A549 (cell line): ENCODE measurements around the gene CHMP4A. TPM values are rescaled to one million over a fixed set of nuclear protein-coding genes. Genes with fewer than 3 reads are reported as not detected.

Experiments
- ATAC-seq, 2 experiments: fragments of 200-7000 bp in 1 of 2; fragments of >200 bp in 1 of 2; cut with Nextera tagmentation in 1 of 2; cut with Tn5 transposase in 1 of 2; 3 replicates each; pipeline versions ENCODE4 v1.8.0 to v1.9.1; 2018 to 2020; ENCODE audit warnings: mild to moderate bottlenecking in 1 of 2, moderate library complexity in 1 of 2
- CTCF ChIA-PET: fragments of 300-600 bp; sonication (Branson Sonifier 250); formaldehyde crosslinking; extraction: SDS; loops from one replicate; lab custom pipeline; 2021; ENCODE audit warnings: antibody characterized with exemption, inconsistent platforms; lab: Yijun Ruan, JAX
- POLR2A ChIA-PET: fragments of 350-600 bp; formaldehyde crosslinking; extraction: SDS; loops from one replicate; lab custom pipeline; 2021; ENCODE audit warnings: antibody characterized with exemption, inconsistent platforms; lab: Yijun Ruan, JAX
- DNase-seq, 2 experiments: peaks; one replicate each; pipeline versions ENCODE4 v3.0.0 to v3.0.0-alpha.2; 2011 to 2016; ENCODE audit warnings: low read depth in 1 of 2, low spot score in 1 of 2
- FAIRE-seq: peaks from 2 replicates; lab custom pipeline; 2011; peaks lifted over from hg19 to GRCh38; lab: Jason Lieb, UNC
- H3K27ac ChIP-seq, 2 experiments: fragments of >200 bp; sonication (Bioruptor Twin); formaldehyde crosslinking; 3 replicates each; pipeline ENCODE4 v1.5.1; 2016 to 2017
- H3K4me1 ChIP-seq: fragments of >200 bp; sonication (Bioruptor Twin); formaldehyde crosslinking; 3 replicates; pipeline ENCODE4 v1.6.1; 2016
- H3K4me2 ChIP-seq: fragments of >200 bp; sonication (Bioruptor Twin); formaldehyde crosslinking; 3 replicates; pipeline ENCODE4 v1.6.1; 2016
- H3K4me3 ChIP-seq: fragments of >200 bp; sonication (Bioruptor Twin); formaldehyde crosslinking; 3 replicates; pipeline ENCODE4 v1.5.1; 2016
- H3K9me3 ChIP-seq: fragments of >200 bp; sonication (Bioruptor Twin); formaldehyde crosslinking; 3 replicates; pipeline ENCODE4 v1.6.1; 2016
- CBX2 ChIP-seq: fragments of 200-600 bp; sonication (generic); IDR thresholded peaks from 2 replicates; pipeline ENCODE4 v1.6.1; 2016; ENCODE audit warnings: low read depth, mild to moderate bottlenecking, borderline replicate concordance
- CBX8 ChIP-seq: fragments of 200-600 bp; sonication (generic); IDR thresholded peaks from 2 replicates; pipeline ENCODE4 v1.6.1; 2016
- EHMT2 ChIP-seq: fragments of 200-600 bp; sonication (generic); IDR thresholded peaks from 2 replicates; pipeline ENCODE4 v1.6.1; 2016; ENCODE audit warnings: antibody characterized with exemption, low read depth, mild to moderate bottlenecking, moderate library complexity
- ESRRA ChIP-seq: fragments of 150-350 bp; IDR thresholded peaks from 2 replicates; pipeline ENCODE4 v1.6.1; 2014; ENCODE audit warnings: mild to moderate bottlenecking, low read length, borderline replicate concordance
- HDAC2 ChIP-seq: fragments of 200-600 bp; sonication (generic); IDR thresholded peaks from 2 replicates; pipeline ENCODE4 v1.6.1; 2016
- HEYL ChIP-seq: fragments of 250-450 bp; sonication (Bioruptor Pico); IDR thresholded peaks from 2 replicates; pipeline ENCODE4 v1.8.0; 2021; ENCODE audit warnings: mild to moderate bottlenecking, moderate library complexity
- HOXA7 ChIP-seq: fragments of 250-450 bp; sonication (Bioruptor Pico); IDR thresholded peaks from 2 replicates; pipeline ENCODE4 v1.5.0; 2020; ENCODE audit warnings: mild to moderate bottlenecking, moderate library complexity
- MAZ ChIP-seq: fragments of 150-350 bp; IDR thresholded peaks from 2 replicates; pipeline ENCODE4 v1.6.1; 2014; ENCODE audit warnings: antibody characterized with exemption, low read depth, low read length, borderline replicate concordance
- NFE2L2 ChIP-seq: fragments of 150-350 bp; conservative IDR thresholded peaks from 2 replicates; pipeline ENCODE4 v1.6.1; 2014; ENCODE audit warnings: low read length
- NR3C1 ChIP-seq: fragments of >200 bp; sonication (Bioruptor Twin); formaldehyde crosslinking; IDR thresholded peaks from 3 replicates; pipeline ENCODE4 v1.6.1; 2017
- PHF8 ChIP-seq: fragments of 200-600 bp; sonication (generic); IDR thresholded peaks from 2 replicates; pipeline ENCODE4 v1.6.1; 2016; ENCODE audit warnings: low read depth, mild to moderate bottlenecking, antibody characterized with exemption, moderate library complexity, borderline replicate concordance
- POLR2A ChIP-seq: IDR thresholded peaks from 2 replicates; pipeline ENCODE4 v1.6.1; 2012; ENCODE audit warnings: mild to moderate bottlenecking, low read length
- POLR2AphosphoS2 ChIP-seq: conservative IDR thresholded peaks from 2 replicates; pipeline ENCODE4 v1.6.1; 2012; ENCODE audit warnings: low read length, improper control_type of control experiment, inconsistent platforms
- RAD21 ChIP-seq, 2 experiments: fragments of >200 bp in 1 of 2; sonication (Bioruptor Twin) in 1 of 2; formaldehyde crosslinking in 1 of 2; IDR thresholded peaks in 1 of 2; conservative IDR thresholded peaks in 1 of 2; 2 replicates in 1 of 2; 3 replicates in 1 of 2; pipeline ENCODE4 v1.6.1; 2012 to 2018; ENCODE audit warnings: inconsistent platforms in 1 of 2
- RARB ChIP-seq: fragments of 250-450 bp; sonication (Bioruptor Pico); IDR thresholded peaks from 2 replicates; pipeline ENCODE4 v1.8.0; 2021; ENCODE audit warnings: mild to moderate bottlenecking, moderate library complexity
- RCOR1 ChIP-seq: fragments of 150-350 bp; IDR thresholded peaks from 2 replicates; pipeline ENCODE4 v1.6.1; 2014; ENCODE audit warnings: antibody characterized with exemption, low read length, low read depth
- RFX5 ChIP-seq: fragments of 450-650 bp; IDR thresholded peaks from 2 replicates; pipeline ENCODE4 v1.7.1; 2014; ENCODE audit warnings: antibody characterized with exemption, mild to moderate bottlenecking, moderate library complexity
- SREBF2 ChIP-seq: fragments of 450-650 bp; IDR thresholded peaks from 2 replicates; pipeline ENCODE4 v1.6.1; 2014; ENCODE audit warnings: mild to moderate bottlenecking, moderate library complexity
- TFCP2L1 ChIP-seq: fragments of 250-450 bp; sonication (Bioruptor Pico); IDR thresholded peaks from 2 replicates; pipeline ENCODE4 v1.5.0; 2021; ENCODE audit warnings: mild to moderate bottlenecking
- TP53 ChIP-seq: fragments of 250-450 bp; sonication (Bioruptor Pico); IDR thresholded peaks from 2 replicates; pipeline ENCODE4 v1.5.0; 2021; ENCODE audit warnings: mild to moderate bottlenecking, moderate library complexity
- ZFP36 ChIP-seq: fragments of 450-650 bp; IDR thresholded peaks from 2 replicates; pipeline ENCODE4 v1.6.1; 2014; ENCODE audit warnings: borderline replicate concordance; ENCODE audit not compliant: partially characterized antibody
- ZNF302 ChIP-seq: fragments of 250-450 bp; sonication (Bioruptor Pico); IDR thresholded peaks from 2 replicates; pipeline ENCODE4 v1.9.0; 2021; ENCODE audit warnings: inconsistent platforms, mild to moderate bottlenecking, moderate library complexity
- ZSCAN20 ChIP-seq: fragments of 250-450 bp; sonication (Bioruptor Pico); IDR thresholded peaks from 2 replicates; pipeline ENCODE4 v1.8.0; 2022; ENCODE audit warnings: mild to moderate bottlenecking, moderate library complexity
- WGBS: methylation state at CpG from one replicate; pipeline ENCODE4 v1.1.6; 2017; ENCODE audit errors: missing lambda C conversion rate; 5-methylcytosine and 5-hydroxymethylcytosine counted together
- polyA plus RNA-seq, 4 experiments: library from polyadenylated mRNA; depleted of rRNA in 3 of 4; stranded (reverse); fragments of >200 nt; fragmentation: RNase III in 1 of 4; extraction: RNeasy Plus Mini Kit Qiagen cat#74134 plus additional on column Dnase treatment in 1 of 4; gene quantifications; 2 replicates in 3 of 4; 3 replicates in 1 of 4; pipeline ENCODE4 v1.2.3, GENCODE V29; 2011 to 2017
- TF ChIP-seq, protein P1 (sequence below): fragments of >200 bp; sonication (Bioruptor Twin); formaldehyde crosslinking; IDR thresholded peaks from 2 replicates; pipeline ENCODE4 v1.6.1; 2016
- TF ChIP-seq, protein P2 (sequence below): IDR thresholded peaks from 2 replicates; pipeline ENCODE4 v1.6.1; 2012; ENCODE audit warnings: low read depth, borderline replicate concordance
- TF ChIP-seq, protein P3 (sequence below): fragments of 450-650 bp; IDR thresholded peaks from 2 replicates; pipeline ENCODE4 v1.6.1; 2014; ENCODE audit warnings: antibody characterized with exemption

The CHMP4A gene
- polyA plus RNA-seq, 2 of the 4 experiments (the other 2 are of a cell fraction): 102 to 112 TPM

DNA sequence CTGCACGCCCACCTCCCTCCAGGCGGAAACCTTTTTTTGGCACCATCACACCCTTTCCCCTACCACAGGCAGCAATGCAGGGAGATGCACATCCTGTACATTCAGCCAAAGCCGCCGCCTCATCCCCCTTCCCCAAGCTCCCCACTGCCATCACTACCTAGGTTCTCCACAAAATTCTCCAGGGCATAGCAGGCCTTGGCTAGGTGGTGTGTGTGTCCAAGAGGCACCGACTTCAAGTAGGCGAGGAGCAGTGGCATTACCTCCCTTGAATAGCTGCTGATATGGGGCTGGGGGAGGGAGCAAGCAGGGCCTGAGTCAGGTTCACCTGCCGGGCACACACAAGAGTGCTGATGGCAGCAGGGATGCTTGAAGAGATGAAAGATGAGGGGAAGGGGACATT, 28.3 kb downstream of the CHMP4A start (continued):
- TF ChIP-seq SREBF2 (no peak), EHMT2 (no peak), RAD21 (conservative IDR thresholded peaks at IDR 0.05 in 1 of 2, IDR thresholded peaks at IDR 0.05 in 1 of 2) (no peak)
- TF ChIP-seq, protein P1, sequence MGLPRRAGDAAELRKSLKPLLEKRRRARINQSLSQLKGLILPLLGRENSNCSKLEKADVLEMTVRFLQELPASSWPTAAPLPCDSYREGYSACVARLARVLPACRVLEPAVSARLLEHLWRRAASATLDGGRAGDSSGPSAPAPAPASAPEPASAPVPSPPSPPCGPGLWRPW: no peak

DNA sequence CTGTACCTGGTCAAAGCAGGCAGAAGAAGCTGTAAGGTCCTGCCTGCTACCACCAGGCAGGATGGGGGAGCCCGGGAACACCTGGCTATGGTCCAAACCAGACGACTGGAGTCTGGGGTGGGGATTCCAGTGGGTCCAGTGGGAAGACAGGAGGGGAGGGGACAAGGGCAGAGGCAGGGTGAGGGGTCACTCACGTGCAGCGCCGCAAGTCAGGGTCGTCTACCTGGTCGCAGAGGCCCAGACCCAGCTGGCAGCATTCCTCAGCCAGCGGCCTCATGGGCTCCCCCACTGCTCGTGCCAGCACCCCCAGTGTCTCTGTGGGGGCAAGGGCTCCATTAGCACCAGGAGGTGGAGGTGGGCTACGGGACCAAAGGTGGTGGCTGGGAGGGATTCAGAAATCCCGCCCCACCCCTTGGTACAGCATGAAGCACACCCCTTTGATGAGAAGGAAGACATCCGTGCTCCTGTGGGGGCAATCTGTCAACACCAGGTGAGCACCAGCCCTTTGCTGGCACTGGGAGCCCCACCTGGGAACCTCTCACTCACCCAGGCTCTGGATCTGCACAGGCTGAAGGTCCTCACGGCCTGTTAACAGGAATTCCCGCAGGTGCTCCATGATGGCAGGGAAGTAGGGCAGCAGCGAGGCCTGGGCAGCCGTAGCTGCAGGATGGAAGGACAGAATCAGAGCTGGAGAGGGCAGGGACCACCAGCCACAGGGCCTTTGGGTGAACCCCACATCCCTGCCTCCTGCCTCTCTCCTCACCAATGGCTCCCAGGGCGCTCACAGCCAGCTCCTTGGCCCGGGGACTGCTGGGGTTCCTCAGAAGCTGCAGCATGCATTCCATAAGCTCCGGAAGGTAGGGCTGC, 29.0 kb downstream of the CHMP4A start:
- Histone ChIP-seq H3K4me3 (no peak overlapping the region), H3K4me2 (no peak overlapping the region), H3K9me3 (no peaks in the 10 kb centered on the region), H3K27ac (no peak overlapping the region), H3K4me1 (peaks cover 13% of the 10 kb centered on the region)
- DNase-seq: no peak
- ChIA-PET POLR2A (no interaction called here), CTCF (interaction anchor here (1.0 to 8.0 kb wide), 5 partner anchors 11 to 113 kb away, joined by 4 to 64 read pairs (median 5); partner anchors contain the start of genes IRF9 and TM9SF1)
- TF ChIP-seq NR3C1 (no peak), RFX5 (no peak), NFE2L2 (no peak), ESRRA (no peak), CBX8 (no peak), TP53 (CRISPR knock-in tag) (no peak), ZSCAN20 (CRISPR knock-in tag) (no peak), POLR2A (no peak), RARB (CRISPR knock-in tag) (no peak), HEYL (CRISPR knock-in tag) (no peak), MAZ (no peak), TFCP2L1 (no peak)
- ATAC-seq: no peak
- no peak for FAIRE-seq
- 89% methylated on average over 16 of the region's 19 CpGs for WGBS

DNA sequence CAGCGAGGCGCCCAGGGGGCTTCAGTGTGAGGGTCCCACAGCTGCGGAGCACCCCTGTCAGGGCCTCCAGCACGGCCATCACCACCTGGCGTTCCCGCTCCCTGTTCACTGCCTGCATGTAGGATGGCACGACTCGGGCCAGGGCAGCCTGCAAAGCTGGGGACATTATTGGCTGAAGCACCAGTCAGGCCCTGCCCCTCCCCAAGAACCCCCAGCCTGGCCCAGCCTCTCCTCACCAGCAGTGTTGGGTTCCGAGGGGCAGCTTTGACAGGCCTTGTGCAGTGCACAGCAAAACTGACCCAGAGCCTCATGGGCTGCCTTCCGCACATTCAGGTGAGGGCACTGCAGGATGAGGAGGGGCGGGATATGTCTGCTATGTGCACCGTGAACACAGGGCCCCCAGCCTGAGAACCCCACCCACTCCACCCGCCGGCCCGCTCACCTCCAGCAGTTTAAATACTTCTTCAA, 30.2 kb downstream of the CHMP4A start:
- 91% methylated on average over 7 of the region's 15 CpGs for WGBS
- CTCF ChIA-PET: interaction anchor here (8.0 kb wide), 1 partner anchor 22 kb away, joined by 64 read pairs; the partner anchor contains the start of gene IRF9
- no peaks in the 10 kb centered on the region for H3K9me3 ChIP-seq
- no peak overlapping the region for H3K27ac ChIP-seq
- POLR2A ChIA-PET: interaction anchor here (1.2 kb wide), 1 partner anchor 69 kb away, joined by 3 read pairs; the partner anchor contains the start of genes DCAF11 and NRL
- DNase-seq (no peak), FAIRE-seq (no peak), ATAC-seq (no peak)
- no peak overlapping the region for H3K4me2 ChIP-seq
- peaks cover 9% of the 10 kb centered on the region; the same call in 2 of the 3 replicates for H3K4me1 ChIP-seq
- no peak for TF ChIP-seq HOXA7 (CRISPR knock-in tag)
- TF ChIP-seq RFX5: no peak
- TF ChIP-seq CBX2: no peak
- no peak for TF ChIP-seq EHMT2
- TF ChIP-seq, protein P2, sequence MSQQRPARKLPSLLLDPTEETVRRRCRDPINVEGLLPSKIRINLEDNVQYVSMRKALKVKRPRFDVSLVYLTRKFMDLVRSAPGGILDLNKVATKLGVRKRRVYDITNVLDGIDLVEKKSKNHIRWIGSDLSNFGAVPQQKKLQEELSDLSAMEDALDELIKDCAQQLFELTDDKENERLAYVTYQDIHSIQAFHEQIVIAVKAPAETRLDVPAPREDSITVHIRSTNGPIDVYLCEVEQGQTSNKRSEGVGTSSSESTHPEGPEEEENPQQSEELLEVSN: no peak
- no peak for TF ChIP-seq RCOR1
- TF ChIP-seq HDAC2: no peak
- no peak for TF ChIP-seq PHF8
- TF ChIP-seq ZNF302 (CRISPR knock-in tag): no peak
- no peak for TF ChIP-seq POLR2A
- TF ChIP-seq, protein P3, sequence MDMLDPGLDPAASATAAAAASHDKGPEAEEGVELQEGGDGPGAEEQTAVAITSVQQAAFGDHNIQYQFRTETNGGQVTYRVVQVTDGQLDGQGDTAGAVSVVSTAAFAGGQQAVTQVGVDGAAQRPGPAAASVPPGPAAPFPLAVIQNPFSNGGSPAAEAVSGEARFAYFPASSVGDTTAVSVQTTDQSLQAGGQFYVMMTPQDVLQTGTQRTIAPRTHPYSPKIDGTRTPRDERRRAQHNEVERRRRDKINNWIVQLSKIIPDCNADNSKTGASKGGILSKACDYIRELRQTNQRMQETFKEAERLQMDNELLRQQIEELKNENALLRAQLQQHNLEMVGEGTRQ: no peak
- no peak for TF ChIP-seq ZFP36
- TF ChIP-seq POLR2AphosphoS2: no peak
- no peak overlapping the region for H3K4me3 ChIP-seq
